Right kidney (tissue), 9 donors: ENCODE measurements around the gene ZNF471.
A peak's percentile ranks its signal among the peaks of the same experiment; 100 is the strongest.

Experiments used
- DNase-seq: peaks from one replicate; pipeline ENCODE4 v3.0.0-alpha.2; 2016
- long read RNA-seq, 8 donors: transcript quantifications; one replicate each; lab custom pipeline, GENCODE V29; 2026

The ZNF471 gene
- long read RNA-seq, donor 1, full-length matches to known transcripts = 2 of 2 reads
- long read RNA-seq, donor 1, partial matches to known transcripts = 0 of 2 reads
- long read RNA-seq, donor 1, other reads (novel, unspliced or antisense) = 0 of 2 reads
- long read RNA-seq, donor 2 = 0 reads
- long read RNA-seq, donor 3, full-length matches to known transcripts = 1 of 1 reads
- long read RNA-seq, donor 3, partial matches to known transcripts = 0 of 1 reads
- long read RNA-seq, donor 3, other reads (novel, unspliced or antisense) = 0 of 1 reads
- long read RNA-seq, donor 4 = 0 reads
- long read RNA-seq, donor 5, full-length matches to known transcripts = 2 of 2 reads
- long read RNA-seq, donor 5, partial matches to known transcripts = 0 of 2 reads
- long read RNA-seq, donor 5, other reads (novel, unspliced or antisense) = 0 of 2 reads
- long read RNA-seq, donor 6 = 0 reads
- long read RNA-seq, donor 7, full-length matches to known transcripts = 2 of 2 reads
- long read RNA-seq, donor 7, partial matches to known transcripts = 0 of 2 reads
- long read RNA-seq, donor 7, other reads (novel, unspliced or antisense) = 0 of 2 reads
- long read RNA-seq, donor 8, full-length matches to known transcripts = 1 of 1 reads
- long read RNA-seq, donor 8, partial matches to known transcripts = 0 of 1 reads
- long read RNA-seq, donor 8, other reads (novel, unspliced or antisense) = 0 of 1 reads

- peak; percentile 99 for DNase-seq
Observed at GRCh38 chr19:56507446-56508289, at the start of gene ZNF471. TSS of gene ZNF471 (plus strand) at chr19:56507855. CDS start at chr19:56511572, 3,717 bp downstream.

GRCh38 chr19:56474308-56474707, 33.3 kb upstream of the ZNF471 start:
- no peak for DNase-seq

GRCh38 chr19:56476093-56476492, 31.6 kb upstream of the ZNF471 start:
- no peak for DNase-seq

- no peak for DNase-seq
Observed at GRCh38 chr19:56476651-56477428, 30.8 kb upstream of the ZNF471 start, which contains the start of gene ZNF667. TSS of gene ZNF667 (minus strand) at chr19:56477345. CDS start at chr19:56462370, 14,975 bp downstream.

- peak; percentile 100 for DNase-seq
Observed at GRCh38 chr19:56477429-56478338, 30.0 kb upstream of the ZNF471 start.

- no peak for DNase-seq
Observed at GRCh38 chr19:56491399-56491798, 16.3 kb upstream of the ZNF471 start.

GRCh38 chr19:56504581-56504980, 3.1 kb upstream of the ZNF471 start:
- DNase-seq = no peak

GRCh38 chr19:56508290-56508778, 679 bp downstream of the ZNF471 start:
- no peak for DNase-seq

- DNase-seq = no peak
Observed at GRCh38 chr19:56525214-56525860, 17.7 kb downstream of the ZNF471 start.

GRCh38 chr19:56537442-56537841, 29.8 kb downstream of the ZNF471 start:
- no peak for DNase-seq

GRCh38 chr19:56538254-56538760, 30.7 kb downstream of the ZNF471 start:
- DNase-seq = peak; percentile 100

GRCh38 chr19:56538761-56539263, 31.2 kb downstream of the ZNF471 start, which contains the start of gene ZFP28:
TSS of gene ZFP28 (plus strand) at chr19:56538948. CDS start at chr19:56539019, 71 bp downstream.
- DNase-seq = peak; percentile 90

GRCh38 chr19:56543776-56544175, 36.1 kb downstream of the ZNF471 start:
- no peak for DNase-seq

GRCh38 chr19:56547535-56547934, 39.9 kb downstream of the ZNF471 start:
- DNase-seq = no peak

GRCh38 chr19:56554272-56554869, 46.7 kb downstream of the ZNF471 start:
- DNase-seq = no peak

- DNase-seq = no peak
Observed at GRCh38 chr19:56562766-56563165, 55.1 kb downstream of the ZNF471 start.

GRCh38 chr19:56566904-56567273, 59.2 kb downstream of the ZNF471 start:
- peak; percentile 90 for DNase-seq

- DNase-seq = peak; percentile 89
Observed at GRCh38 chr19:56567274-56568120, 59.8 kb downstream of the ZNF471 start, which contains the start of gene ZNF470. TSS of gene ZNF470 (plus strand) at chr19:56567468. CDS start at chr19:56570312, 2,844 bp downstream.
